T-helper 2 cell (primary cell): ENCODE measurements around the gene KLHL40.

Experiments used
- DNase-seq, 5 experiments: peaks; one replicate each; pipeline versions ENCODE4 v3.0.0 to v3.0.0-alpha.2; 2012 to 2022

The KLHL40 gene

DNA sequence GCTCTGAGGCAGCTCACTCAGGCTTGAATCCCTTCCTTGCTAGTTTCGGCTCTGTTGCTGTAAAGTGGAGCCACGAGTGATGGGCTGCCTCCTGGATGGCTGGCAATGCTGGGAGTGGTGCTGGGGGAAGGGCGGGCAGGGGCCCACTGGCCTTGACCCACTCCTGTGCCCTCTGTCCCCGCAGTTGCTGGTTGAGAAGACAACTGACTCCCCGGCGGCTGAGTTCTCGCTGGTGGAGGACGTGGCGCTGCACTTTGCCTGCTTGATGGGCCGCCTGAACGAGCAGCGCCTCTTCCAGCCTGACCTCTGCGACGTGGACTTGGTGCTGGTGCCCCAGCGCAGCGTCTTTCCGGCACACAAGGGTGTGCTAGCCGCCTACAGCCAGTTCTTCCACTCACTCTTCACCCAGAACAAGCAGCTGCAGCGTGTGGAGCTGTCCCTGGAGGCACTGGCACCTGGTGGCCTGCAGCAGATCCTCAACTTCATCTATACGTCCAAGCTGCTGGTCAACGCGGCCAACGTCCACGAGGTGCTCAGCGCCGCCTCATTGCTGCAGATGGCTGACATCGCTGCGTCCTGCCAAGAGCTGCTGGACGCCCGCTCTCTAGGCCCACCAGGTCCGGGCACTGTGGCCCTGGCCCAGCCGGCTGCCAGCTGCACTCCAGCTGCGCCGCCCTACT lies 27.1 kb upstream of the KLHL40 start:
- DNase-seq: no peak

DNA sequence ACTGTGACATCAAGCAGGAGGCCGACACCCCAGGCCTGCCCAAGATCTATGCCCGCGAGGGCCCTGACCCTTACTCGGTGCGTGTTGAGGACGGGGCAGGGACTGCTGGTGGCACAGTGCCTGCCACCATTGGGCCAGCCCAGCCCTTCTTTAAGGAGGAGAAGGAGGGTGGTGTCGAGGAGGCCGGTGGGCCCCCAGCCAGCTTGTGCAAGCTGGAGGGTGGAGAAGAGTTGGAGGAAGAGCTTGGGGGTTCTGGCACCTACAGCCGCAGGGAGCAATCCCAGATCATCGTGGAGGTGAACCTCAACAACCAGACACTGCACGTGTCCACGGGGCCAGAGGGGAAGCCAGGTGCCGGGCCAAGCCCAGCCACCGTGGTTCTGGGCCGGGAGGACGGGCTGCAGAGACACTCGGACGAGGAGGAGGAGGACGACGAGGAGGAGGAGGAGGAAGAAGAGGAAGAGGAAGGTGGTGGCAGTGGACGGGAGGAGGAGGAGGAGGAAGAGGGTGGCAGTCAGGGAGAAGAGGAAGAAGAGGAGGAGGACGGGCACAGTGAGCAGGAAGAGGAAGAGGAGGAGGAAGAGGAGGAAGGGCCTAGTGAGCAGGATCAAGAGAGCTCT lies 26.5 kb upstream of the KLHL40 start:
- no peak for DNase-seq

DNA sequence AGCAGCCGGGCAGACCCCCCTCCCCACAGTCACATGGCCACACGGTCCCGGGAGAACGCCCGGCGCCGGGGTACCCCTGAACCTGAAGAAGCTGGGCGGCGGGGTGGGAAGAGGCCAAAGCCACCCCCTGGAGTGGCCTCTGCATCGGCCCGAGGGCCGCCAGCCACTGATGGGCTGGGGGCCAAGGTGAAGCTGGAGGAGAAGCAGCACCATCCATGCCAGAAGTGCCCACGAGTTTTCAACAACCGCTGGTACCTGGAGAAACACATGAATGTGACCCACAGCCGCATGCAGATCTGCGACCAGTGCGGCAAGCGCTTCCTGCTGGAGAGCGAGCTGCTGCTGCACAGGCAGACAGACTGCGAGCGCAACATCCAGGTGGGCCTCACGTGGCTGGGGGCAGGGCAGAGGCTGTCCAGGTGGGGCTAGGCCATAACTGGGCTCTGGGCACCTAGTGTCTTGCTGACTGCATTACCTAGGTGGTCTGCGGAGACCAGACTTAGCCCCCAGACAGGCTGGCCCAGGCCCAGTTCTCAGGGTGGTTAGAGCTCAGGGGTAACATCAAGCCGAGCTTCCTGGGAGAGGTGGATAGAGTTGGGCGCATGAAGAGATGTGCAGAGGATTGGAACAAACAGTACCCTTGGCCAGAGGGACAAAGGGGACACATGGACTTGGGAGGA lies 25.7 kb upstream of the KLHL40 start:
- DNase-seq: no peak

DNA sequence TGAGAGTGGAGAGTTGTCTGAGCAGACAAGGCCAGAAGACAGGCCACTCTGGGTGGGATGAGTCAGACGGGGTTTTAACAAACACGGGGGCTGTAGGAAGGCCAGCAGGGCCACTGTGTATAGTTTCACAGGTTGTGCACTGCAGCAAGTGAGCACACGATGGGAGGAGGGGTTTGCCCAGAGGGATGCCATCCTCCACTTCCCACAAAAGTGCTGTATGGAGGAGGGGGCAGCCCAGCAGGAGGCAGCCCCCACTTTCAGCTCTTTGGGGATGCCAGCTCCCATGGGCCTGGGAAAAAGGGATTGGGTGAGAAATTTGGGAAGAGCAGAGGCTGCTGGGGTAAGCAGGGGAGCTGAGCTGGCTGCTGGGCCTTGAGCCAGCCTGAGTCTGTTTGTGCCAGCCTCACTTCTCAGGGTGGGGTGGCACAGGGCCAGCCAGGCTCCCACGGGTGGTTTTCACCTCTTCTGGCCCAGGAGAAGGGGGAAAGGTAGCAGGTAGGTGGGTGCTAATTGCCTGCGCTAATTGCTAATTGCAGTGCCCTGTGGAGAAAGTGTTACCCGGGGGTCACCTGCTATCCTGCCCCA lies 25.1 kb upstream of the KLHL40 start:
- no peak for DNase-seq

DNA sequence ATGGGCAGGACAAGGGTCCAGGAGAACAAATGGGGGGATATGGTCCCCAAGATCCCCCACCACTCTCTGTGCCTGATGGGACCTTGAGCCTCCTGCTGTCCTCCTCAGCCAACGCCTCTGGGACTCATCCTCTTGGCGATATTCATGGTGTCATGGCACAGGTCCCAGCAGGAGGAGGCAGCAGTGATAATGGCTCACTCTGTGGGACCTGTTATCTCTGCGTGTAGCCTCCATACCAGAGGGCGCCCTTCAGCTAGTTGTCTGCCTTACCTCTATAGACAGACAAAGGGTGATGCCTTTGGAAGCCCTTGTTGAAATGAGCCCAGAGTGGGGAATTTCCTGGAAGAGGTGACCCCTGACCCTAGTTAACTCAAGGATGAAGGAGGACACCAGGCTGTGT lies 24.4 kb upstream of the KLHL40 start:
- DNase-seq: no peak

DNA sequence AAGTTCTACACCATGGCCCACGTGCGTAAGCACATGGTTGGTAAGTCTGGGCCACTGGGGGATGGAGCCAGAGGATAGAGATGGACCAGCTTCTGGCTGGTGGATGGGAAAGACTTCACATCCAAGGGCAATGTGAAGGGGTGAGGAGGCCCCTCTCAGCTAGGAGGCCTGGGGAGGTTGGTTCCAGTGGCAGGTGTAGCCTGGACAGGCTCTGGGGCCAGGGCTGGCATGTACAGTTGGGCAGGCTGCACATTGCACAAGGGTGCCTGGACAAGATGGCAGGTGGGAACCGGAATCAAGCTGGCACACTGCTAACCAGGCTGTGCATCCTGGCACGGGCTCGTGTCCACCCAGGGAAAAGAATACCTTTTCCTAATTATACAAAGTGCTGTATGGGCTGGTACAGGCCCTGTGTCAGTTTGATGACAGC lies 23.7 kb upstream of the KLHL40 start:
- DNase-seq: no peak

DNA sequence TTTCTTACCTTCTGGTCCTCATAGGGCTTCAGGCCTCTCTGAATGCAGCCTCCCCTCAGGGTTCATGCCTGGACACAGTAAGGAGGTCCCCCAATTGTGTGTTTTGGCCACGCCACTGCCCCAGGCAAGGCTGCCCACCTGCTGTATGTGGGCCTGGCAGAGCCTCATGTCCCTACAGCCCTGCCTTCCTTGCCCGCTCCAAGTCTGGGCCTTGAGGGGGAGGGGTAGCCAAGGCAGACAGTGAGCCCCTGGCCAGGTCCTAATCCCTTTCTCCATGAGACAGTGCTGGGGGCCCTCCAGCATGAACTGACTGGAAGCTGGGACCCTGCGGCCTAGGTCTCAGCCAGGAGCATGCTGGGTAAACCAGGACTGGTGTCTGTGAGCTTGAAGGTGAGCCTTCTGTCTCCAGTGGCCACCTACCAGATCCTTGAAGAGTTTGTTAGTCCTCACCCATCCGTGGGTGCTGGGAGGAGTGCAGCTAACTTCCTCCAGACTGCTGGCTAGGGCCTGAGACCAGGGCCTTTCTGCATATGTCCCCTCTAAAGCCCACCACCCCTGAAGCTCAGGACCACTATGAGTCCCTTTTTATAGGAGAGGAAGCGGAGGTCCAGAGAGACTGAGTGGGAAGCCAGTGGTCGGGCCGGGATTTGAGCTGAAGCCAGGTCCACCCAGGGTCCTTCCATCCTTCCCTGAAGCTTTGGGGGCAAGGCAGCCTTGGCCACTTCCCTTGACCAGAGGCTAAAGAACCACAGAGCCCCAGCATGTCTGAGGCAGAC lies 23.1 kb upstream of the KLHL40 start:
- DNase-seq: no peak

DNA sequence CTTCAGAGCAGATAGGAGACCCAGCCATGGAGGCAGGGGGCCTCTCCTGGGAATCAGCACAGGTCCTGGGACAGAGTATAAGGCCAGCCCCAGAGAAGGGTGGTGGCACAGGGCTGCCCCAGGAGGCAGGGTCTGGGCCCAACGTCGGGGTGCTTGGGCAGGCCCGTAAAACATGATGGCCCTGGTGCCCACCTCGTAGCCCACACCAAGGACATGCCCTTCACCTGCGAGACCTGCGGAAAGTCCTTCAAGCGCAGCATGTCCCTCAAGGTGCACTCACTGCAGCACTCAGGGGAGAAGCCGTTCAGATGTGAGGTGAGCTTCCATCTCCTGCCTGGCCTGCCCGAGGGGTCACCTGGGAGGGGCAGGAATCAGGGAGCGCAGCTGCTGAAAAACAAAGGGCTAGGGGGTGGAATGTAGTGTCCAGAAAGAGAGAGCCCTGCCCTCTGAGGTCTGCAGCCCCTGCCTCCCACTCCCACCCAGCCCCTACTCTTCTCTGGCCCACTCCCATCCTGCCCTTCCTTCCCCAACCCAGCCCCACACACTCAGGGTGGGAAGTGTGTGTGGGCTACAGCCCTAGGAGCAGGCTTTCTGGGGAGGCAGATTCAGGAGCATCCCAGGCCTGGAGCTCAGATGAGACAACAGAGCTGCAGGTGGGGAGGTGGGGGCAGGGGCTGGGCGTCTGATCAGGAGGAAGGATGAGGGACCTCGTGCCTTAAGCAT lies 22.4 kb upstream of the KLHL40 start:
- no peak for DNase-seq

DNA sequence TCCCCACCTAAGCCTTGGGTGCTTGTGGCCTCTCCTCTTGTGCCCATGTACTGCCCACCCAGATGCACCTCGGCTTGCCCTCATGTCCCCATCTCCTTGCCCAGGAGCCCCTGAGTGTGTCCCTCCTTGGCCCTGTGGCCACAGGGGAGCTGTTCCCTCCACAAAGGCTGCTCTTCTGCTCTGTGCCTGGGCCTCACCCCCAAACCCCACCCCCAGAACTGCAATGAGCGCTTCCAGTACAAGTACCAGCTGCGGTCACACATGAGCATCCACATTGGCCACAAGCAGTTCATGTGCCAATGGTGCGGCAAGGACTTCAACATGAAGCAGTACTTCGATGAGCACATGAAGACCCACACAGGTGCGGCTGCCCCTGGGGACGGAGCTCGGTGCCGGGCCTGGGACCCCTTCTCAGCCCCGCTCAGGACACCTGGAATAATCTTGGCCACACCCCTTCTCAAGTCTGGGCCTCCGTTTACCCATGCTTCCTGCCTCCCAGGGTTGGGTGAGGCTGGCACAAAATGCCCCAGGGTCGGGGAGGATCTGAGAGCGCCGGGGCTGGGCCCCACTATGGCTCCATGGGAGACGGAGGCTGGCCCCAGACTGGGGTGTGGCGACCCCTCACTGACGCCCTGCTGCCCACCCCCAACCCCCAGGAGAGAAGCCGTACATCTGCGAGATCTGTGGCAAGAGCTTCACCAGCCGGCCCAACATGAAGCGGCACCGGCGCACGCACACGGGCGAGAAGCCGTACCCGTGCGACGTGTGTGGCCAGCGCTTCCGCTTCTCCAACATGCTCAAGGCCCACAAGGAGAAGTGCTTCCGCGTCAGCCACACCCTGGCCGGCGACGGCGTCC lies 21.5 kb upstream of the KLHL40 start:
- DNase-seq: no peak

DNA sequence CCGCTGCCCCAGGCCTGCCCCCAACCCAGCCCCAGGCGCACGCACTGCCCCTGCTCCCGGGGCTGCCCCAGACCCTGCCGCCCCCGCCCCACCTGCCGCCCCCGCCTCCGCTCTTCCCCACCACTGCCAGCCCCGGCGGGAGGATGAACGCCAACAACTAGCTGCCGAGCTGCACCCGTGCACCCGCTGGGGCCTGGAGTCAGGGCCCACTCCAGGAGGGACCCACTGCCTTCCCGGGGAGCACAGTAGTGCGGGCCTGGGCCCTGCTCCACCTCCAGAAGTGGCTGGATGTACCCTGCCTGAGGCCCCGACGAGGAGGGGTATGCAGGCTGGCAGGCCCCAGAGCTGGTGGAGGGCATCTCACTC lies 20.9 kb upstream of the KLHL40 start:
- DNase-seq: no peak

DNA sequence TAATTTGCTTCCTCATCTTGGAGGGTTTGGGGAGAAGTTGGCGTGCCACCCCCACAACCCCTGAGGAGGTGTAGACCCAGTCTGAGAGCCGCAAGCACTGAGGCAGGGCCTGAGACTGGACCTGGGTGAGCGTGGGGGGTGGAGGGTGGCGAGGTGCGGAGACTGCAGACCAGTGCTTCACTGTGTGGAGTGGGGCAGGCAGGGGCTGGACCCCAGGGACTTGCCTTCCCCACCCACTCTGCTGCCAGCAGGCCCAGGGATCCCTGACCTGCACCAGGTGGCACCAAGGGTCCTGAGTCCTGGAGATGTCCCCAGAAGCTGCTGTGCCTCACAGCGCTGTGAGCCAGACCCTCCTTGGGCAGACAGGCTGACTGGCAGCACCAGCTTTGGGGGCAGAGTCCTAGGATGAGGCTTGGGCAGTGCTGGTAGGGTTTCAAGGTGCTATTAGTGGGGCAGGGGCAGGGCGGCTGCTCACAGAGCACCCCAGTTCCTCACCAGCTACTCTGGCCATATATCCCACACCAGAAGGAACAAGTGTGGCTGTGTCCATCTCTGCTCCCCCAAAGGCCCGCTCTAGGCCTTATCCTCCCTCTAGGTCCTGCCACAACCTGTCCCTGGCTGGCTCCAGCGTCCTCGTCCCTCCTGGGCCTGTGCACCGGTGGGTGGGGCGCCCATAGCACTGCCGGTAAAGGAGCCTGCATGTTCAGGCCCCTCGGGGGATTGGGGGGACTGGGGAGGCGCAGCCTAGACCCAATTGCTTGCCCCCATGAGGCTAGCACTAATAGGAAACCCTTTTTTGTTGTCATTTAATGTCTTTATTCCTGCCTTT lies 20.1 kb upstream of the KLHL40 start:
- DNase-seq: no peak

DNA sequence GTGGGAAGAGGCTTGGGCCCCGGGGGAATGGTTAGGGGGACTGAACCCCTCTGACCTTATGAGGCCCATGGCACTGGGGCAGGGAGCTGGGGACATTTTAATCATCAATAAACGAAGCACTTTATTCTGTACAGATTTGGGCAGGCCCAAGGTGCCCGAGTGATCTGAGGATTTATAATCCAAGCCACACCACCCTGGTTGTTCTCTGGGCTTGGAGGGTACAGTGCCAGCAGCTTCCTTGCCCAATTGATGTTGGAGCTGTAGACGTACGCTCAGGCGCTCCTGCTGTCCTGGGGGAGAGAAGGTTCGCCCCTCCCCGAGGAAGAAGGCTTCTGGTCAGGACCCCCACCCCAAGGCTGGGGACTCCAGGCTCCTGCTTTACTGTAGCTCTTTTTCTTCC lies 19.3 kb upstream of the KLHL40 start:
- DNase-seq: no peak

DNA sequence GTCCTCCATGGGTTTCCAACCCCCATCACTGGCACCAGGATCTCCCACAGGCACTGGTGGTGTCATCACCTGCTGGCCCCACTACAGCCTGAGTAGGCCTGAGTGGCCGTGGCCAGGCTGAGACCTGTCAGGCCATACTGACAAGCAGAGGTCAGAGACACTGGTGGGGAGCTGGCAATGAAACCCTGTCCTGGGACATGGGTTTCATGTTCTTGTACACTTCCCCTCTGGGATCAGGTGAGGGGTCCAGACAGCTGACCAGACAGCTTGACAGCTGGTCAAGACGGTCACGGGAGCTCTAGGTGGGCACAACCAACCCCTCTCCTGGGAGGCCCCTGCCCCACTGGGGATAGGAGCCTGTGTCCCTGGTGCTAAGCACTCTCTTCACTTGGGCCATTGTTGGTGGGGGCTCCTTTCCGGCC lies 18.7 kb upstream of the KLHL40 start:
- no peak for DNase-seq

DNA sequence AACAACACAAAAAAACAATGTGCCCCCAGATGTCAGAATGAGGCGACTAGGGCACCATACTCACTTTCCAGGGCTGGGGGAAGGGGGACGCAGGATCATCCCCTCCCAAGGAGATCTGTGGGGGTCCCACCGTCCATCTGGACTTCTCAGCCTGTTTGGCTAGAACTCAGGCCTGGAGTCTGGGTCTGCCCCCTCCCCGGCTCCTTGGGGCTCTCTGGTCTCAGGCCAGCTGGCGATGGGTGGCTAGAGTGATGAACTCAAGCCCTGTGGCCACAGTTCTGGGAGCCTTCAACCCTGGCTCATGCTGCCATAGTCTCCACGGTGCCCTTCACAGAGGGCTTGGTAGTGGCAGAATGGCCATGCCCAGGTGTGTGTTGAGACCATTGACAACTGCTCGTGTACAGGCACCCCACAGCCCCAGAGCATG lies 18.2 kb upstream of the KLHL40 start:
- DNase-seq: no peak

DNA sequence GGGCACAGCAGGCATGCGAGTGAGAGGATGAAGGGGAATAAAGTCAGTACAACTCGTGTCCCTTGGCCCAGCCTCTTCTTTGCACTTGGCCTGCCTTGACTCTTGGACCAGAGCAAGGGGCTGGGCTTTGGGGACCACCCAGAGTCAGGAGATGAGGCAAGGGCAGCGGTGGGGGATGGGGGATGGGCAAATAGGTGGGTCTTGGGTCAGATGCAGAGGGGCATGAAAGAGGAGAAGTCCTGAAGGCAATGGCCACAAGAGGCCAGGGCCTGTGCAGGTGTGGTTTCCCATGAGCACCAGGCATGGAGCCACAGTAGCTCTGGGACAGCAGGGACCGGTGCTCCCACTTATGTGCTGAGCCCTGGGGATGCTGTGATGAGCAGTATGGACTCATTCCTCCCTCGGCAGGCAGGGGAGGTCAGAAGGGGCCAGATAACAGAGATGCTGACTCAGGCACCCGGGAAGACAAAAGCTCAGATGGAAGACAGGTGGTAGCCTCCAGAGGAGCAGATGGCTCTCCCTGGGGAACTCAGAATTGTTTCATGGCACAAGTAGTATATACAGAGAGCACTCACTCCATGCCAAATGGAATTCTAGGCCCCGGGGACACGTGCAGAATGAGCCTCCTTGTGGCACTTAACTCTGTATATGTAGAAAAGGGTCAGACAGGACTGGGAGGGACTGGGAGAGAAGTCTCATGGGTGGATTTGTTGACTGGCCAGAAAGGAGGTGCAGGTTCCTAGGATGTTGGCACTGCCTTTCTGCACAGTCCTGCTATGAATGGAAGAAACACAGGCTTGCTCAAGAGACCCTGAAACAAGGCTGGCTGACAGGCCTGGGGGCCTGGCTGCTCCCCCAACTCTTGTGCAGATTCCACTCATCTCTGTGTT lies 17.6 kb upstream of the KLHL40 start:
- DNase-seq: no peak

DNA sequence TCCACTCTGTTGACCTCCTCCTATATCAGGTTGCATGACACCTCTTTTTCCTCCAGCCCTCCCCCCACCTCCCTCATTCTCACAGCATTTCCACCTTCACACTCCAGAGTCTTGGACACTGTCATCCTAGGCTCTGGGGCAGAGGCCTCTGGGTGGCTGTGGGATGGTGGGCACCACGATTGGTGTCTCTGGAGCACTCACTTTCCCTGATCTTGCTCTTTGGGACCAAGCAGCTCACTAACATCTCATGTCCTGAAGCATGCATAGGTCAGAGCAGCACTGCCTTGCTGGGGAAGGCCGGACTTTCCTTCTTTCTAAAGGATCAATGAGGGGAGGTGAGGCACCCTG lies 16.9 kb upstream of the KLHL40 start:
- DNase-seq: no peak

DNA sequence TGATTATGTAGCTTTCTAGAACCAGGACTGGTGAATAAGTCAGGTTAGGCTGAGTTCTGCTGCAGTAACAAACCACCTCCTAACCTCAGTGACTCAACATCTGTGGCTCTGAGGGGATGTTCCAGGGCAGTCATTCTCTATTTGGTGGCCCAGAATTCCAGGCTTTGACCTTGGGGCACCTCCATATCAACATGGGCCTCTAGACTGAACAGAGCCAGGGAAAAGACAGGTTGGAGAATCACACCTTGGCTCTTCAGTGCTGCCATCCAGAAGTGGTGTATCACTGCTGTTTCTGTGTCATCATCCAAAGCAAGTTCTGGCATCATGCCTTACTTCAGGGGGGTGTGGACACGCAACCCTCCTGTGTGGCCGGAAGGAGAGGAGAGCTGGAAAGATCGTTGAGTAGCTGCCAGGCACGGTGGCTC lies 16.5 kb upstream of the KLHL40 start:
- no peak for DNase-seq

DNA sequence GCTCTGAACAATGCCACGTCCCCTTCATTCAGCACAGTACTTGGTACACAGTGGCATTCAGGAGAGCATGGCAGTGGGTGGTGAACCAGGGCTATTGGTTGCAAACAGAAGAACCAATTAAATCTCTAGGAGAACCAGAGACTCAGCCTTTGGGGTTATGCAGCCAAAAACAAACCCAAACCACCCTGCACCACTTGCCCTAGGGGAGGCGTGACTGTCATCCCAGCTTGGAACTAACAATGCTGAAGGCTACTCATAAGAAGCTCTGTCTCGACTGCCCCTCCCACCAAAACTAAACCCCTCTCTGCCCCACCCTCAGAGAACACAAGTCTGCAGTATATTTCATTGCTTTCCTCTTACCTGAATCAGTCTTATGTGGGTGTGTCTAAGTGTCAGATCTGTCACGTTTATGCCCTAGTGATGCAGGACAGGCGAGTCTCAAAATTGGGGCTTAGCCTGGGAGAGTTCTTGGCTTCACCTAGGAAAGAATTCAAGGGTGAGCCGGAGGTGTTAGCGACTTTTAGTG lies 15.2 kb upstream of the KLHL40 start:
- no peak for DNase-seq

DNA sequence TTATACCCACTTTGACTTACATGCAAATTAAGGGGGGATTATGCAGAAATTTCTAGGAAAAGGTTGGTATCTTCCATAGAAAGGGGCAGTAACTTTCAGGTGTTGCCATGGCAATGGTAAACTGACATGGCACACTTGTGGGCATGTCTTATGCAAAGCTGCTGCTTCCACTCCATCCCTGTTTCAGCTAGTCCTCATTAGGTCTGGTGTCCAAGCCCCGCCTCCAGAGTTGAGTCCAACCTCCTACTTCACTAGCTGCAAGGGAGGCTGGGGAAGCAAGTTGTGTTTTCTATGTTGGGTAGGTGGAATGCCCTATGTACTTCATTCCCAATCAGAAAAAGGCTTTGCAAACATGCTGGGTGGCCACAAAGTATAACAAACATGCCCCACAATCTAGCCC lies 14.7 kb upstream of the KLHL40 start:
- no peak for DNase-seq
